Skeletal muscle tissue (tissue), 4 donors: Measurements from ENCODE around the gene UGP2. TPM values are rescaled to one million over a fixed set of nuclear protein-coding genes. Genes with fewer than 3 reads are reported as not detected.

Experiments used
- H3K27ac ChIP-seq: one replicate; pipeline ENCODE4 v1.7.0; 2013; ENCODE audit warnings: mild to moderate bottlenecking, low read depth, low read length, inconsistent platforms
- H3K27me3 ChIP-seq, 3 donors: one replicate each; pipeline ENCODE4 v1.7.0; 2013; ENCODE audit warnings: low read length in 3 of 3; ENCODE audit not compliant: control insufficient read depth in 3 of 3, insufficient read depth in 3 of 3
- H3K36me3 ChIP-seq, 3 donors: one replicate each; pipeline ENCODE4 v1.7.0; 2013; ENCODE audit warnings: low read length in 3 of 3; ENCODE audit not compliant: control insufficient read depth in 3 of 3, insufficient read depth in 3 of 3
- H3K4me1 ChIP-seq, 3 donors: one replicate each; pipeline ENCODE4 v1.7.0; 2013; ENCODE audit warnings: low read length in 3 of 3, mild to moderate bottlenecking in 3 of 3; ENCODE audit not compliant: control insufficient read depth in 3 of 3, insufficient read depth in 3 of 3
- H3K4me3 ChIP-seq, 3 donors: one replicate each; pipeline ENCODE4 v1.7.0; 2013; ENCODE audit warnings: low read length in 3 of 3
- H3K9ac ChIP-seq, 3 donors: one replicate each; pipeline ENCODE4 v1.7.0; 2013; ENCODE audit warnings: low read length in 3 of 3, mild to moderate bottlenecking in 3 of 3, moderate library complexity in 2 of 3, low read depth in 1 of 3
- H3K9me3 ChIP-seq, 3 donors: one replicate each; pipeline ENCODE4 v1.7.0; 2013; ENCODE audit warnings: low read length in 3 of 3; ENCODE audit not compliant: control insufficient read depth in 3 of 3
- total RNA-seq: library from RNA; depleted of rRNA; stranded (reverse); fragments of >200 nt; gene quantifications from one replicate; pipeline ENCODE4 v1.2.3, GENCODE V29; 2014
- donor health status: Osteomylitis.

The UGP2 gene
- total RNA-seq, 1 donor from 2014 or later, result 270 TPM

DNA sequence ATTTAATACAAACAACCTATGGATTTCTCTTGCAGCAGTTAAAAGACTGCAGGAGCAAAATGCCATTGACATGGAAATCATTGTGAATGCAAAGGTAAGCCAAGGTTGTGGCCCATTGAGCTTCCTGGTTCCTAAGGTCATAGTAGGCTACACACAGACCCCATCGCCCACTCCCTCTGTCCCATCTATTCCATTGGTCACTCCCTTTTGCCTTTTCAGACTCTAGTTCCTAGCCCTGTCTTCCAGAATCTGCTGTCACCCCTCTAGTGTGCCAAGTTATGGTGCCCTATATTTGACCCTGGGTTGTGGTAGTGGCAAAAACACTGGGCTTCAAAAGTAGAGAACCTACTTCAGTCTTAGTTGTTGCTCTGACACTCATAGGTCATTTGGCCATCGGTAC, 44.7 kb downstream of the UGP2 start:
- Histone ChIP-seq H3K4me1 (peaks cover 12 to 26% (median 19%) of the 10 kb centered on the region in 3 donors), H3K9me3 (no peaks in the 10 kb centered on the region), H3K27me3 (no peaks in the 10 kb centered on the region), H3K9ac (peak overlapping the region in 1 of 3 donors; percentile 27), H3K4me3 (no peak overlapping the region), H3K36me3 (peaks cover 37 to 63% (median 55%) of the 10 kb centered on the region in 3 donors), H3K27ac (no peak overlapping the region)

DNA sequence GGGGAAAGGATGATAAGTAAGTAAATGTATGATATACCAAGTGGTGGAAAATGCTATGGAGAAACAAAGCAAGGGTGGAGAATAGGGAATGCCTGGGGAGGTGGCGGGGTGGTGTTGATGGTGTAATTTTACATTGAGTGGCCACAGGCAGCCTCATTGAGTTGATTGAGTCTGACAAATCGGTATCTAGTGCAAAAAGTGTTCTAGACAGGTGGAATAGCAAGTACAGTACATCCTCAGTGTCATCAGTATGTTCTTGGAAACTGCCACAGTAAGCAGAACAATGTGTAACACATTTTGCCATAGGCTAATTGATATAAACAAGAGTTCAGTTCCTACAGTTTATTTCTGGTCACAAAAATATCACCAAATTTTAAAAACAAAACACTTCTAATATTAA, 46.4 kb downstream of the UGP2 start:
- H3K27me3 ChIP-seq, result no peaks in the 10 kb centered on the region
- H3K9ac ChIP-seq, result no peak overlapping the region
- no peak overlapping the region for H3K27ac ChIP-seq
- H3K9me3 ChIP-seq, result no peaks in the 10 kb centered on the region
- peaks cover 39 to 67% (median 51%) of the 10 kb centered on the region in 3 donors for H3K36me3 ChIP-seq
- no peak overlapping the region for H3K4me3 ChIP-seq
- H3K4me1 ChIP-seq, result peaks cover 12 to 26% (median 17%) of the 10 kb centered on the region in 3 donors

DNA sequence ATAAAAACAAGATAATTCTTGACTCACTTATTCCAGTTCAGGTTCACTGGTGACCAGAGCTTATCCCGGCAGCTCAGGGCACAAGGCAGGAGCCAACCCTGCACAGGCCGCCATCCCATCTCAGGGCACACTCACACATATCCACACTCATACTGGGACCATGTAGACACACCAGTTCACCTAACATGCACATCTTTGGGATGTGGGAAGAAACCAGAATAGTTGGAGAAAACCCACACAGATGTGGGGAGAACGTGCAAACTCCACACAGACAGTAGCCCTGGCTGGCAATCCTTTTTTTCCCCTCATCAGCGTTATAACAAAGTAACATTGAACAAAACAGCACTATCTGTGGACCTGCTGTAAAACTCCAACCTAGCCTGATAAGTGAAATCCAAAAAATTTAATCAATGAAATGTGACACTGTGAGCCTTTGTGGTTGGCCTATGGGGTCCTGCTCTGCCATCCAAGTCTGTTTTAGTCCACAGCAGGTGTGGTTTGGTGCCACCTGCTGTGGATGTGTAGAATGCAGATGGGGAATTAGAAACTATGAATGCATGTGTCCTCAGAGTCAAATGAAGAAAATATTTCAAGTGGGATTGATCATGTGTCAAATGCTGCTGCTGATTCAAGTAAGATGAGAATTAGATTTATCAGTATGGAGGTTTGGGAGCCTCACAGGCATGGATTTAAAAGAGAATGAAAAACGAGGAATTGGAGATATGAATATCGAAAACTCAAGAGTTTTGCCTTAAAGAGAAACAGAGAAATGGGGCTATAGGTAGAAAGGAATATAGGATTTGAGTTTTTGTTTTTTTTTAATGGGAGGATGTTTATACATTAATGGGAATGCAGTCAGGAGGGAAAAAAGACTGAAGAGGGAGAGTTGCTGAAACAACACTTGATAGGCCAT, 47.0 kb downstream of the UGP2 start:
- peaks cover 12 to 26% (median 17%) of the 10 kb centered on the region in 3 donors for H3K4me1 ChIP-seq
- no peaks in the 10 kb centered on the region for H3K9me3 ChIP-seq
- H3K9ac ChIP-seq, result no peak overlapping the region
- peaks cover 32 to 65% (median 44%) of the 10 kb centered on the region in 3 donors for H3K36me3 ChIP-seq
- no peak overlapping the region for H3K27ac ChIP-seq
- H3K4me3 ChIP-seq, result no peak overlapping the region
- H3K27me3 ChIP-seq, result no peaks in the 10 kb centered on the region

DNA sequence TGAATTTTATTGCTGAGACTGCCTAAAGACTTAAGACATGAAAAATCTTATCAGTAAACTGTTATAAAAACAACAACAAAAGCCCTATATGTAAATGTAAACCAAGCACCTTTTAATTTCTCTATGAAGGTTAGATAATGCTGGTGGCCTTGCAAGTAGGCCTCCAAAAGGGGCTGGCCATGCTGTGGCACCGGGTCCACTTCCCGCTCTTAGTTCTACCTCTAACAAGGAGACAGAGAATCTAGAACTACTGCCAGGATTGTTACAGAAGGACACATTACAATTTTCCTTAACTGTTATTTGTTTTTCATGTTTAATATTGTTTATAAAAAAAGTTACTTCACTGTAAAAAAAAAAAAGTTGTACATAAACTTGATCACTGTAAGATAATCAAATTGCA, 49.0 kb downstream of the UGP2 start:
- H3K27me3 ChIP-seq, result no peaks in the 10 kb centered on the region
- H3K9ac ChIP-seq, result no peak overlapping the region
- H3K36me3 ChIP-seq, result peaks cover 25 to 55% (median 41%) of the 10 kb centered on the region in 3 donors
- H3K4me1 ChIP-seq, result peaks cover 12 to 24% (median 17%) of the 10 kb centered on the region in 3 donors
- no peak overlapping the region for H3K4me3 ChIP-seq
- no peak overlapping the region for H3K27ac ChIP-seq
- H3K9me3 ChIP-seq, result no peaks in the 10 kb centered on the region

DNA sequence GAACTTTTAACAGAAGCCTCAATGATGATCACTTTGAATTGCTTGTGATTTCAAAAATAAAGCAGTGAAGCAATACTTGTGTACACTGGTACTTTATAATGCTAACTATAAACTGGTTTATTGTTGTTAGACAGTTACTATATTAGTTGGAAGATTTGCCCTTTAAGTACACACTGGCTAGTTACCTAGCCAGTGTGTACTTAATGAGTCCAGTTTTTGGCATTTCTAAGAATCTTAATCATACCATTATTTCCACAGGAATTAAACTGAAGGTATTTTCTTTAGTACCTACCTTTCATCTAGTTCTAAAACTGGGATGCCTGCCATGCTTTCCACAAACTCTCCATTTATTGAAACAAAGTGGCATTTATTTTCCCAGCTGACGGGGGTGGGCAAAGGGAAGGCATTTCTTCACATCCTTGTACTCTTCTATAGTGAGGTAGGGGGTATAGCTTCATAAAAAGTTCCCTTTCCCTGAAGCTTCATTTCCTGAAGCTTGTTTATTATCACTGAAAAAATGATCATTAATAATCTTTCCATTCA, 49.9 kb downstream of the UGP2 start:
- Histone ChIP-seq H3K4me3 (no peak overlapping the region), H3K27ac (no peak overlapping the region), H3K36me3 (peaks cover 21 to 52% (median 34%) of the 10 kb centered on the region in 3 donors), H3K27me3 (no peaks in the 10 kb centered on the region), H3K9me3 (no peaks in the 10 kb centered on the region), H3K9ac (no peak overlapping the region), H3K4me1 (peaks cover 8 to 19% (median 13%) of the 10 kb centered on the region in 3 donors)

DNA sequence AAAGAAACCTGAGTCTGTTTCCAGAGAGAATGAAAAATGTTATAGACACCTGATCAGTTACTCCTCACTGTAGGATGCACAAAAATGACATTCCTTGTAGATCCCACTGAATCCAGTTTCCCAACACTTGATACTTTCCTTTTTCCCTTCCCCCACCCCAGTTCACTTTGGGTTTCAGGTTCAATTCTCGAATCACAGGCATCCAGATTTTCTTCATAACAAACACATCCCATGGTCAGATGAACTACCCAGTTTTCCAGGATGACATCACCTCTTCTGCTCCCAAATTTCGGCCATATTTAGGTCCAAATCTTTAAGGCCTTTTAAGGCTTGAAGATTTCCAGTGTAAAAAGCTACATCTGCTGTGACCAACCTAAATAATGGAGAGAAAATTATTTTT, 51.5 kb downstream of the UGP2 start:
- no peaks in the 10 kb centered on the region for H3K27me3 ChIP-seq
- H3K4me3 ChIP-seq, result no peak overlapping the region
- H3K4me1 ChIP-seq, result peaks cover 6 to 7% (median 7%) of the 10 kb centered on the region in 3 donors
- no peak overlapping the region for H3K27ac ChIP-seq
- H3K9ac ChIP-seq, result no peak overlapping the region
- no peaks in the 10 kb centered on the region for H3K9me3 ChIP-seq
- H3K36me3 ChIP-seq, result peaks cover 15 to 45% (median 31%) of the 10 kb centered on the region in 3 donors

DNA sequence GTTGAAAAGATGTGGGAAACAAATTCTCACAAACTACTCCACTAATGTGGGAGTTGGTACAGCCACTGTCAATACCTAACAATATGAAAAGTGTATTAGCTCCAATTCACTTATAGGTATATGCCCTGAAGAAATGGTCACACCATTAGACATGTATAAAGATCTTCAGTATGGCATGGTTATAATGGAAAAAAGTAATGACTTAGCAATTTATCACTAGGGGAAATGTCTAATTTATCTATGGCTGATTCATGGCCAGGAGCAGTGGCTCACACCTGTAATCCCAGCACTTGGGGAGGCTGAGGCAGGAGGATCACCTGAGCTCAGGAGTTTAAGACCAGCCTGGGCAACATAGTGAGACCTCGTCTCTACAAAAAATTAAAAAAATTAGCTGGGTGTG, 52.5 kb downstream of the UGP2 start:
- H3K4me3 ChIP-seq, result no peak overlapping the region
- H3K27ac ChIP-seq, result no peak overlapping the region
- peaks cover 8 to 45% (median 34%) of the 10 kb centered on the region in 3 donors for H3K36me3 ChIP-seq

DNA sequence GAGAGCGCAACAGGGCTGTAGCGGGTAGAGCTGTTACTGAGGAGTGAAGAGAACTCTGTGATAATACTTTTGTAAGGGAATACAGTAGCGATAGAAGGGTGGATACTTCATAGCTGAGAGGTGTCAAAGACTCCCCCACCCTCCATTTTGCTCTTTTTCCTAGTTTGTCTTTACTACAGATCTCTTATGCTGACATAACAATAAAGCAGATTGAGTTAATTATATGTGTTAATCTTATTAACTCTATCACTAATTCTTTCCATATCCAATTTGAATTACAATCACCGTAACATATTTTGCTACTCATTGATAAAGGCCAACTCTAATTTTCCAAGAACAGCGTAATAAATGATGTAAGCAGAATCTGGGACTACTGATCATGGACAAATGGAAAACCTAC, 57.1 kb downstream of the UGP2 start:
- Histone ChIP-seq H3K9me3 (no peaks in the 10 kb centered on the region), H3K27ac (no peak overlapping the region), H3K4me1 (peaks cover 0 to 7% (median 5%) of the 10 kb centered on the region in 3 donors), H3K4me3 (no peak overlapping the region), H3K36me3 (peaks cover 0 to 19% (median 18%) of the 10 kb centered on the region in 3 donors), H3K27me3 (no peaks in the 10 kb centered on the region), H3K9ac (no peak overlapping the region)

More for the DNA sequence above, 52.5 kb downstream of the UGP2 start:
- no peaks in the 10 kb centered on the region for H3K27me3 ChIP-seq
- H3K9me3 ChIP-seq, result no peaks in the 10 kb centered on the region
- H3K9ac ChIP-seq, result no peak overlapping the region
- peaks cover 0 to under 1% (median under 1%) of the 10 kb centered on the region in 3 donors for H3K4me1 ChIP-seq

DNA sequence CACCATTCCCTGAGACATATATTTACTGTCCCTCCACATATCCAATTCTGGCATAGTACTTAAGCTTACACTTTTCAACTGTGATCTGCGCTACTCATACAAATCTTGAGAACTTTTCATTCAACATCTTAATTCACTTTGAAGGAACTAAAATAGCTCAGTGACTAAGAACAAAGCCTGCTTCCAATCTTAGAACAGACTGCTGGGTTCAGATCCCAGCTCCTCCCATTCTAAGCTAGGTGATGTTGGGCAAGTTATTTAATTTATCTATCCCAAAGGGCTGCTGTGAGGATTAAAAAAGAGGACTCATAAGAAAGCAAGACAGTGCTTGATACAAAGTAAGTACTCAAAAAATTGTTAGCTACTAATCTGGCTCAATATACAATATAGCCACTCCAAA, 57.9 kb downstream of the UGP2 start:
- Histone ChIP-seq H3K36me3 (peaks cover 0 to 19% (median 10%) of the 10 kb centered on the region in 3 donors), H3K4me3 (no peak overlapping the region), H3K4me1 (peaks cover 0 to 7% (median 5%) of the 10 kb centered on the region in 3 donors), H3K27me3 (no peaks in the 10 kb centered on the region), H3K27ac (no peak overlapping the region), H3K9ac (no peak overlapping the region), H3K9me3 (no peaks in the 10 kb centered on the region)

DNA sequence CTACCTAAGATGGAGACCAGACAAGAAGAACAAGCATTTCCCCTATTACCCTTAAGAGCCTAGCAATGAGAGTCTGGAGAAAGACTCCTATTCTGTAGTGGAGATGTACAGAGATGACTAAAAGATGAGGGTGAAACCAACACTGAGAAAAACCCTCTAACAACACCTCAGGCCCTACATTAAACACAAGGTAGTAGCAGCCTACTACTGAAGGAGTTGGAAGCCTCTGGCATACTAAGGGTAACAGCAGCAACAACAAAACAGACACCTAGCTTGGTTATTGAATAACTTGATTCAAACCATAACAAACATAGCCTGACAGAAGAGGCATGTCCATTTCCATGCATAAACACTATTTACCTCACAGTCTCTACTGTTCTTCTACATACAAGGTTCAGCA, 60.5 kb downstream of the UGP2 start:
- Histone ChIP-seq H3K27ac (no peak overlapping the region), H3K9me3 (no peaks in the 10 kb centered on the region), H3K27me3 (no peaks in the 10 kb centered on the region), H3K4me1 (peaks cover 0 to 7% (median 5%) of the 10 kb centered on the region in 3 donors), H3K36me3 (peaks cover 0 to 17% (median 10%) of the 10 kb centered on the region in 3 donors), H3K9ac (no peak overlapping the region), H3K4me3 (no peak overlapping the region)
